ENCODE data around the gene PTAR1. TPM values are rescaled to one million over a fixed set of nuclear protein-coding genes. Genes with fewer than 3 reads are reported as not detected.

The PTAR1 gene
- total and polyA plus RNA-seq, 10 of the 15 experiments (the other 5 are each of a cell fraction or from before 2014, with no cell fraction given) = 4.9 to 27.6 (median 14.2) TPM

- Histone ChIP-seq H3K27ac (ENCODE audit: control insufficient read depth, insufficient read depth) (no peak overlapping the region), H2AFZ (ENCODE audit: control insufficient read depth, low read depth, low read length) (no peak overlapping the region), H3K79me2 (ENCODE audit: control insufficient read depth, insufficient read depth, low read length) (no peaks in the 10 kb centered on the region), H3K36me3 (ENCODE audit: control insufficient read depth in 2 of 2, insufficient read depth in 2 of 2, low read length in 1 of 2) (no peaks in the 10 kb centered on the region), H3K9ac (ENCODE audit: control insufficient read depth, insufficient read depth, low read length) (no peak overlapping the region), H3K4me1 (ENCODE audit: control insufficient read depth, insufficient read depth, low read length) (no peaks in the 10 kb centered on the region), H4K20me1 (ENCODE audit: control insufficient read depth, insufficient read depth) (no peaks in the 10 kb centered on the region), H3K27me3 (replicated peaks in 1 of 2; ENCODE audit: control insufficient read depth in 2 of 2, insufficient read depth in 2 of 2, low read length in 1 of 2) (no peaks in the 10 kb centered on the region), H3K4me3 (no peak overlapping the region), H3K4me2 (ENCODE audit: control insufficient read depth, insufficient read depth) (no peak overlapping the region), H3K9me3 (replicated peaks; ENCODE audit: control insufficient read depth, insufficient read depth, low read length) (no peaks in the 10 kb centered on the region)
- no TSS peak for BruUV-seq (replicated peaks)
- intact Hi-C loops (cut with micrococcal nuclease; ENCODE audit: unreplicated experiment) = no loop called here
- in situ Hi-C loops (cut with MboI) = no loop called here
- FAIRE-seq (no peak), DNase-seq (ENCODE audit: low read depth, low spot score) (no peak), ATAC-seq (peak; percentile 38; the same call in 2 of the 3 replicates)
- RAD21 ChIA-PET (ENCODE audit: unreplicated experiment) = no interaction called here
- POLR2A ChIA-PET = no interaction called here
- CTCF ChIA-PET = interaction anchor here (1.1 to 1.7 kb wide), 2 partner anchors 13 to 113 kb away, joined by 3 to 6 read pairs; no protein-coding TSS in a partner anchor
- 0% methylated on average over 3 of the region's 3 CpGs for WGBS (ENCODE audit: insufficient coverage, insufficient replicate concordance, low lambda C conversion rate, missing lambda C conversion rate)
- SMC1A ChIA-PET (ENCODE audit: uncharacterized antibody, unreplicated experiment) = interaction anchor here (0.8 kb wide), 1 partner anchor 12 kb away, joined by 3 read pairs; no protein-coding TSS in a partner anchor
- no peak for TF ChIP-seq CEBPB (IDR thresholded peaks at IDR 0.05; ENCODE audit: borderline replicate concordance in 1 of 2, low read depth in 2 of 2, low read length in 2 of 2)
- no peak for TF ChIP-seq ZNF207 (IDR thresholded peaks at IDR 0.05; ENCODE audit: borderline replicate concordance)
- TF ChIP-seq ZBTB11 (CRISPR knock-in tag; IDR thresholded peaks at IDR 0.05) = no peak
- TF ChIP-seq, protein P1, sequence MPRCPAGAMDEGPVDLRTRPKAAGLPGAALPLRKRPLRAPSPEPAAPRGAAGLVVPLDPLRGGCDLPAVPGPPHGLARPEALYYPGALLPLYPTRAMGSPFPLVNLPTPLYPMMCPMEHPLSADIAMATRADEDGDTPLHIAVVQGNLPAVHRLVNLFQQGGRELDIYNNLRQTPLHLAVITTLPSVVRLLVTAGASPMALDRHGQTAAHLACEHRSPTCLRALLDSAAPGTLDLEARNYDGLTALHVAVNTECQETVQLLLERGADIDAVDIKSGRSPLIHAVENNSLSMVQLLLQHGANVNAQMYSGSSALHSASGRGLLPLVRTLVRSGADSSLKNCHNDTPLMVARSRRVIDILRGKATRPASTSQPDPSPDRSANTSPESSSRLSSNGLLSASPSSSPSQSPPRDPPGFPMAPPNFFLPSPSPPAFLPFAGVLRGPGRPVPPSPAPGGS (IDR thresholded peaks at IDR 0.05; ENCODE audit: borderline replicate concordance, insufficient read depth, low read depth, low read length, poor library complexity, severe bottlenecking) = no peak
- TF ChIP-seq TAF1 (IDR thresholded peaks at IDR 0.05; ENCODE audit: borderline replicate concordance, low read depth, low read length) = no peak
- TF ChIP-seq E4F1 (IDR thresholded peaks at IDR 0.05; ENCODE audit: borderline replicate concordance, partially characterized antibody) = no peak
- TF ChIP-seq, protein P2, sequence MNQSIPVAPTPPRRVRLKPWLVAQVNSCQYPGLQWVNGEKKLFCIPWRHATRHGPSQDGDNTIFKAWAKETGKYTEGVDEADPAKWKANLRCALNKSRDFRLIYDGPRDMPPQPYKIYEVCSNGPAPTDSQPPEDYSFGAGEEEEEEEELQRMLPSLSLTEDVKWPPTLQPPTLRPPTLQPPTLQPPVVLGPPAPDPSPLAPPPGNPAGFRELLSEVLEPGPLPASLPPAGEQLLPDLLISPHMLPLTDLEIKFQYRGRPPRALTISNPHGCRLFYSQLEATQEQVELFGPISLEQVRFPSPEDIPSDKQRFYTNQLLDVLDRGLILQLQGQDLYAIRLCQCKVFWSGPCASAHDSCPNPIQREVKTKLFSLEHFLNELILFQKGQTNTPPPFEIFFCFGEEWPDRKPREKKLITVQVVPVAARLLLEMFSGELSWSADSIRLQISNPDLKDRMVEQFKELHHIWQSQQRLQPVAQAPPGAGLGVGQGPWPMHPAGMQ (IDR thresholded peaks at IDR 0.05; ENCODE audit: borderline replicate concordance) = no peak
- no peak for TF ChIP-seq BCLAF1 (IDR thresholded peaks at IDR 0.05)
Measured at GRCh38 chr9:69805962-69806515, 46.2 kb upstream of the PTAR1 start.
